HCT116 (cell line): ENCODE data around the gene RIN1. TPM values are rescaled to one million over a fixed set of nuclear protein-coding genes. Genes with fewer than 3 reads are reported as not detected.

Source experiments
- ATAC-seq: fragments of 200-7000 bp; cut with Tn5 transposase; 2 replicates; pipeline ENCODE4 v1.9.1; 2020; ENCODE audit warnings: mild to moderate bottlenecking, moderate library complexity
- BruUV-seq: library from RNA; stranded (reverse); fragments of 400-500 nt; replicated peaks from 2 replicates; lab custom pipeline; 2021; lab: Mats Ljungman, UMichigan
- CTCF ChIA-PET: fragments of 300-600 bp; sonication (Branson Sonifier 250); formaldehyde crosslinking; loops from one replicate; lab custom pipeline; 2021; ENCODE audit warnings: antibody characterized with exemption; lab: Charles Lee
- POLR2A ChIA-PET: fragments of 300-600, 350-600 bp; sonication (Branson Sonifier 250); formaldehyde crosslinking; loops from one replicate; lab custom pipeline; 2021; ENCODE audit warnings: antibody characterized with exemption; lab: Charles Lee
- RAD21 ChIA-PET, 2 experiments: fragments of 300-600 bp; sonication (Branson Sonifier 250); formaldehyde crosslinking; loops; one replicate each; lab custom pipeline; 2023; ENCODE audit warnings: low total read pairs in 2 of 2; ENCODE audit not compliant: uncharacterized antibody in 2 of 2, unreplicated experiment in 2 of 2, low non-redundant PET in 1 of 2; lab: Charles Lee
- DNase-seq: peaks from one replicate; pipeline ENCODE4 v3.0.0-alpha.2; 2010; ENCODE audit warnings: low read depth, low spot score
- H2AFZ ChIP-seq: fragments of 200-600 bp; shearing (Covaris generic), sonication (generic); 2 replicates; pipeline ENCODE4 v1.6.1; 2017; ENCODE audit warnings: low read depth, mixed run types, mixed read lengths, antibody characterized with exemption, low read length; ENCODE audit not compliant: poor library complexity, severe bottlenecking
- H3K27ac ChIP-seq: 2 replicates; pipeline ENCODE4 v1.5.1; 2012; ENCODE audit warnings: low read depth, low read length
- H3K27me3 ChIP-seq: fragments of 200-600 bp; sonication (generic); 2 replicates; pipeline ENCODE4 v1.6.1; 2016; ENCODE audit warnings: mixed run types, low read length, mixed read lengths; ENCODE audit not compliant: insufficient read depth
- H3K36me3 ChIP-seq, 2 experiments: fragments of 200-500 bp in 1 of 2; fragments of 200-600 bp in 1 of 2; sonication (Bioruptor generic) in 1 of 2; sonication (generic) in 1 of 2; 2 replicates each; pipeline versions ENCODE4 v1.5.1 to v1.6.1; 2014 to 2016; ENCODE audit warnings: low read length in 2 of 2, inconsistent platforms in 1 of 2, mixed read lengths in 1 of 2, mixed run types in 1 of 2; ENCODE audit not compliant: insufficient read depth in 2 of 2, control insufficient read depth in 1 of 2
- H3K4me1 ChIP-seq, 2 experiments: fragments of 200-600 bp in 1 of 2; sonication (generic) in 1 of 2; 2 replicates each; pipeline versions ENCODE4 v1.5.1 to v1.6.1; 2012 to 2017; ENCODE audit warnings: low read length in 2 of 2, inconsistent platforms in 1 of 2, mild to moderate bottlenecking in 1 of 2, mixed read lengths in 1 of 2, mixed run types in 1 of 2, moderate library complexity in 1 of 2; ENCODE audit not compliant: insufficient read depth in 2 of 2, control insufficient read depth in 1 of 2
- H3K4me2 ChIP-seq: fragments of 200-600 bp; sonication (generic); 2 replicates; pipeline ENCODE4 v1.6.1; 2017; ENCODE audit warnings: mixed run types, low read length, mixed read lengths
- H3K4me3 ChIP-seq, 2 experiments: fragments of 200-600 bp in 1 of 2; sonication (generic) in 1 of 2; replicated peaks in 1 of 2; 2 replicates each; pipeline ENCODE4 v1.5.1; 2011 to 2016; ENCODE audit warnings: low read length in 2 of 2, control low read depth in 1 of 2, low read depth in 1 of 2, mild to moderate bottlenecking in 1 of 2, mixed read lengths in 1 of 2, mixed run types in 1 of 2
- H3K79me2 ChIP-seq: fragments of 200-600 bp; sonication (generic); 2 replicates; pipeline ENCODE4 v1.6.1; 2017; ENCODE audit warnings: mild to moderate bottlenecking, mixed run types, low read length, moderate library complexity, mixed read lengths; ENCODE audit not compliant: insufficient read depth
- H3K9ac ChIP-seq: fragments of 200-600 bp; sonication (generic); 2 replicates; pipeline ENCODE4 v1.6.1; 2016; ENCODE audit warnings: low read length, mixed read lengths
- H3K9me2 ChIP-seq: fragments of 200-600 bp; sonication (generic), shearing (Covaris generic); 2 replicates; pipeline ENCODE4 v1.6.1; 2017; ENCODE audit warnings: mixed run types, mild to moderate bottlenecking, moderate library complexity; ENCODE audit not compliant: insufficient read depth
- H3K9me3 ChIP-seq, 2 experiments: fragments of 200-500 bp in 1 of 2; fragments of 200-600 bp in 1 of 2; sonication (Bioruptor generic) in 1 of 2; sonication (generic) in 1 of 2; 2 replicates each; pipeline ENCODE4 v1.6.1; 2014 to 2017; ENCODE audit warnings: low read length in 2 of 2, mixed read lengths in 2 of 2, inconsistent platforms in 1 of 2, low read depth in 1 of 2, mild to moderate bottlenecking in 1 of 2, mixed run types in 1 of 2, moderate library complexity in 1 of 2; ENCODE audit not compliant: control insufficient read depth in 1 of 2, insufficient read depth in 1 of 2
- H4K20me1 ChIP-seq: fragments of 200-600 bp; sonication (generic), shearing (Covaris generic); 2 replicates; pipeline ENCODE4 v1.6.1; 2017; ENCODE audit warnings: mixed run types, mild to moderate bottlenecking, moderate library complexity; ENCODE audit not compliant: insufficient read depth
- CTCF ChIP-seq, 3 experiments: fragments of 200-600 bp in 1 of 3; sonication (generic) in 1 of 3; IDR thresholded peaks in 2 of 3; conservative IDR thresholded peaks in 1 of 3; 2 replicates each; pipeline ENCODE4 v1.5.1; 2012 to 2017; ENCODE audit warnings: low read depth in 2 of 3, low read length in 2 of 3, antibody characterized with exemption in 1 of 3, borderline replicate concordance in 1 of 3, control low read depth in 1 of 3, mild to moderate bottlenecking in 1 of 3, mixed read lengths in 1 of 3, mixed run types in 1 of 3, moderate library complexity in 1 of 3; ENCODE audit not compliant: insufficient read depth in 1 of 3
- EGR1 ChIP-seq: IDR thresholded peaks from 2 replicates; pipeline ENCODE4 v1.6.1; 2012; ENCODE audit warnings: low read depth
- ELF1 ChIP-seq: IDR thresholded peaks from 2 replicates; pipeline ENCODE4 v1.6.1; 2012; ENCODE audit warnings: low read depth, borderline replicate concordance
- EZH2 ChIP-seq: fragments of 200-600 bp; sonication (generic); IDR thresholded peaks from 2 replicates; pipeline ENCODE4 v1.6.1; 2017; ENCODE audit warnings: antibody characterized with exemption, mixed run types
- EZH2phosphoT487 ChIP-seq: fragments of 200-600 bp; IDR thresholded peaks from 2 replicates; pipeline ENCODE4 v1.6.1; 2018; ENCODE audit warnings: antibody characterized with exemption, borderline replicate concordance
- MAX ChIP-seq: IDR thresholded peaks from 2 replicates; pipeline ENCODE4 v1.6.1; 2012
- POLR2A ChIP-seq: IDR thresholded peaks from 2 replicates; pipeline ENCODE4 v1.7.0; 2011; ENCODE audit warnings: borderline replicate concordance; ENCODE audit not compliant: insufficient read depth, insufficient read length; ENCODE audit errors: extremely low read depth
- RAD21 ChIP-seq: IDR thresholded peaks from 2 replicates; pipeline ENCODE4 v1.6.1; 2012; ENCODE audit warnings: low read depth, mild to moderate bottlenecking
- SP1 ChIP-seq: IDR thresholded peaks from 2 replicates; pipeline ENCODE4 v1.6.1; 2012; ENCODE audit warnings: low read depth
- SRF ChIP-seq: IDR thresholded peaks from 2 replicates; pipeline ENCODE4 v1.6.1; 2012; ENCODE audit warnings: low read depth
- YY1 ChIP-seq: IDR thresholded peaks from 2 replicates; pipeline ENCODE4 v1.6.1; 2011; ENCODE audit warnings: low read length, low read depth, moderate library complexity, mild to moderate bottlenecking; ENCODE audit not compliant: insufficient replicate concordance; ENCODE audit errors: extremely low read depth
- ZBTB33 ChIP-seq: IDR thresholded peaks from 2 replicates; pipeline ENCODE4 v1.6.1; 2011; ENCODE audit warnings: mild to moderate bottlenecking, low read length, moderate library complexity; ENCODE audit not compliant: insufficient replicate concordance; ENCODE audit errors: extremely low read depth
- ZFX ChIP-seq: fragments of 450-650 bp; IDR thresholded peaks from 2 replicates; pipeline ENCODE4 v1.6.1; 2017
- intact Hi-C: fragments of 100-400 bp; cut with micrococcal nuclease; formaldehyde crosslinking; loops from 2 replicates; pipeline ENCODE4 v1.10.0; 2022
- total RNA-seq: library from RNA; stranded (reverse); gene quantifications from one replicate; pipeline ENCODE4 v1.2.1, GENCODE V29; 2021; ENCODE audit not compliant: unreplicated experiment

RIN1 gene
- total RNA-seq, 1 experiment from 2014 or later = 38.7 TPM

GRCh38 chr11:66299186-66299585 is 37.0 kb downstream of the RIN1 start:
- ChIA-PET CTCF (interaction anchor here (4.1 kb wide), 1 partner anchor 13 kb away, joined by 21 read pairs; no protein-coding TSS in a partner anchor), RAD21 (no interaction called here), POLR2A (no interaction called here)
- Histone ChIP-seq H4K20me1 (no peaks in the 10 kb centered on the region), H3K9me3 (no peaks in the 10 kb centered on the region), H3K4me2 (no peak overlapping the region), H3K9ac (no peak overlapping the region), H3K27me3 (no peaks in the 10 kb centered on the region), H3K9me2 (no peaks in the 10 kb centered on the region), H3K36me3 (no peaks in the 10 kb centered on the region), H3K4me3 (no peak overlapping the region), H3K79me2 (no peaks in the 10 kb centered on the region), H2AFZ (no peak overlapping the region), H3K4me1 (no peaks in the 10 kb centered on the region), H3K27ac (no peak overlapping the region)
- TF ChIP-seq MAX = no peak
- no peak for TF ChIP-seq POLR2A
- TF ChIP-seq EZH2 = no peak
- no peak for TF ChIP-seq RAD21
- no peak for TF ChIP-seq EZH2phosphoT487
- no peak for TF ChIP-seq SRF
- BruUV-seq = no TSS peak
- intact Hi-C loops = no loop called here
- ATAC-seq (no peak), DNase-seq (no peak)

GRCh38 chr11:66297610-66298009 is 38.6 kb downstream of the RIN1 start:
- Histone ChIP-seq H3K27ac (no peak overlapping the region), H3K27me3 (no peaks in the 10 kb centered on the region), H3K9me2 (no peaks in the 10 kb centered on the region), H3K9ac (no peak overlapping the region), H3K4me1 (peaks cover 5 to 7% of the 10 kb centered on the region in 2 experiments), H4K20me1 (no peaks in the 10 kb centered on the region), H3K4me2 (no peak overlapping the region), H3K9me3 (no peaks in the 10 kb centered on the region), H2AFZ (no peak overlapping the region), H3K4me3 (no peak overlapping the region), H3K36me3 (no peaks in the 10 kb centered on the region), H3K79me2 (no peaks in the 10 kb centered on the region)
- intact Hi-C loops = no loop called here
- BruUV-seq = no TSS peak
- RAD21 ChIA-PET = interaction anchor here in 1 of 2 experiments (0.7 kb wide), 1 partner anchor 11 kb away, joined by 3 read pairs; no protein-coding TSS in a partner anchor
- CTCF ChIA-PET = interaction anchor here (1.3 to 4.1 kb wide), 2 partner anchors 9 to 15 kb away, joined by 4 to 21 read pairs; partner anchors contain the start of gene YIF1A
- ATAC-seq = no peak
- POLR2A ChIA-PET = interaction anchor here (1.3 kb wide), 1 partner anchor 8 kb away, joined by 3 read pairs; the partner anchor contains the start of gene YIF1A
- DNase-seq = no peak
- no peak for TF ChIP-seq ELF1
- no peak for TF ChIP-seq RAD21
- no peak for TF ChIP-seq POLR2A
- TF ChIP-seq EGR1 = no peak
- TF ChIP-seq SP1 = no peak
- TF ChIP-seq ZFX = no peak
- TF ChIP-seq YY1 = no peak
- TF ChIP-seq CTCF (IDR thresholded peaks at IDR 0.05 in 2 of 3, conservative IDR thresholded peaks at IDR 0.05 in 1 of 3; ENCODE audit: borderline replicate concordance in 1 of 3, insufficient read depth in 1 of 3, low read depth in 2 of 3, low read length in 2 of 3) = no peak
- no peak for TF ChIP-seq ZBTB33
- no peak for TF ChIP-seq EZH2
